ENCODE data around the gene EIF5. TPM values are rescaled to one million over a fixed set of nuclear protein-coding genes. Genes with fewer than 3 reads are reported as not detected.

The EIF5 gene
- total and polyA plus RNA-seq, 2 of the 4 experiments (the other 2 are of a cell fraction), result 181 to 241 TPM

GRCh38 chr14:103370087-103370486, 36.0 kb downstream of the EIF5 start:
- TF ChIP-seq ELK1 (IDR thresholded peaks at IDR 0.05; ENCODE audit: borderline replicate concordance, low read depth, low read length) (no peak), FOS (IDR thresholded peaks at IDR 0.05; ENCODE audit: low read depth, low read length) (no peak), POLR2A (IDR thresholded peaks at IDR 0.05; ENCODE audit: low read depth, low read length) (no peak), MXI1 (IDR thresholded peaks at IDR 0.05; ENCODE audit: borderline replicate concordance, low read depth, low read length) (no peak)
- no peak overlapping the region for H2BK5ac ChIP-seq (ENCODE audit: low read depth, low read length, poor library complexity, severe bottlenecking)
- intact Hi-C loops (cut with micrococcal nuclease) (no loop called here), dilution Hi-C loops (cut with HindIII; ENCODE audit: low sequenced_read_pairs, unreplicated experiment) (no loop called here), in situ Hi-C loops (cut with MboI; ENCODE audit: low sequenced_read_pairs) (no loop called here)
- H2BK120ac ChIP-seq (ENCODE audit: low read depth, low read length), result no peak overlapping the region
- no peak overlapping the region for H3K4ac ChIP-seq (ENCODE audit: low read depth, low read length)
- H3K4me3 ChIP-seq (ENCODE audit: insufficient read depth, low read depth, low read length), result no peak overlapping the region
- peaks cover 9% of the 10 kb centered on the region for H3K9me1 ChIP-seq (ENCODE audit: insufficient read depth, low read length)
- H2AK9ac ChIP-seq (replicated peaks; ENCODE audit: low read depth, low read length, poor library complexity), result no peak overlapping the region
- H3K56ac ChIP-seq (ENCODE audit: extremely low read depth, insufficient read depth, low read length), result no peak overlapping the region
- H3K79me1 ChIP-seq (ENCODE audit: low read depth in 1 of 2, low read length in 2 of 2), result peaks cover 0 to 3% of the 10 kb centered on the region in 2 experiments; a peak in 1 of 4 replicates
- no peak overlapping the region for H4K8ac ChIP-seq (ENCODE audit: low read depth in 2 of 2, low read length in 2 of 2)
- no peak overlapping the region for H3K9ac ChIP-seq (ENCODE audit: low read depth, low read length)
- ChIA-PET CTCF (interaction anchor here (0.7 kb wide), 1 partner anchor 148 kb away, joined by 5 read pairs; no protein-coding TSS in a partner anchor), POLR2A (ENCODE audit: unreplicated experiment) (no interaction called here)
- DNase-seq, result no peak
- no peak overlapping the region for H3K18ac ChIP-seq (ENCODE audit: low read depth, low read length)
- no peaks in the 10 kb centered on the region for H3K27me3 ChIP-seq (ENCODE audit: control insufficient read depth, insufficient read depth, low read length)
- no peaks in the 10 kb centered on the region for H4K20me1 ChIP-seq (ENCODE audit: insufficient read depth, low read length)
- no peaks in the 10 kb centered on the region for H3K9me3 ChIP-seq (ENCODE audit: control insufficient read depth, insufficient read depth, low read length)
- no peak overlapping the region for H2BK15ac ChIP-seq (ENCODE audit: low read depth, low read length)
- WGBS, 2 experiments (ENCODE audit: extremely low coverage in 2 of 2, insufficient read length in 1 of 2), result no CpG with 5 or more reads among the region's 3 CpGs
- no peak for ATAC-seq (ENCODE audit: low read depth)
- H4K5ac ChIP-seq (ENCODE audit: low read depth, low read length), result no peak overlapping the region
- no peak overlapping the region for H2AK5ac ChIP-seq (ENCODE audit: low read depth, low read length)
- H3K27ac ChIP-seq (ENCODE audit: insufficient read depth, low read length), result no peak overlapping the region
- H2BK20ac ChIP-seq (ENCODE audit: low read depth, low read length), result no peak overlapping the region
- no TSS peak for BruUV-seq (replicated peaks)
- H3K4me2 ChIP-seq (ENCODE audit: low read depth, low read length), result no peak overlapping the region
- H4K91ac ChIP-seq (ENCODE audit: insufficient read depth, low read depth, low read length), result no peak overlapping the region
- H3K14ac ChIP-seq (replicated peaks; ENCODE audit: low read depth, low read length), result no peak overlapping the region
- H3K36me3 ChIP-seq (ENCODE audit: control insufficient read depth, insufficient read depth, low read length), result no peaks in the 10 kb centered on the region
- H3K23ac ChIP-seq (ENCODE audit: low read depth, low read length), result no peak overlapping the region
- H2AFZ ChIP-seq (replicated peaks; ENCODE audit: low read length, poor library complexity), result no peak overlapping the region
- H3K4me1 ChIP-seq (ENCODE audit: control insufficient read depth, insufficient read depth, low read length), result peaks cover 9% of the 10 kb centered on the region; the same call in 1 of the 2 replicates
